Heart right ventricle (tissue), 16 donors: Measurements from ENCODE around the gene BCO2. TPM values are rescaled to one million over a fixed set of nuclear protein-coding genes. Genes with fewer than 3 reads are reported as not detected.

Source experiments
- ATAC-seq, 8 donors: fragments of 200-7000 bp; cut with Tn5 transposase; one replicate each; pipeline ENCODE4 v1.9.1; 2020; ENCODE audit warnings: mild to moderate bottlenecking in 8 of 8, moderate library complexity in 8 of 8, moderate number of reproducible peaks in 1 of 8
- DNase-seq, 2 donors: peaks; one replicate each; pipeline ENCODE4 v3.0.0-alpha.2; 2020
- H3K27ac ChIP-seq, 10 donors: fragments of 200-600 bp; sonication (generic) in 2 of 10; one replicate each; pipeline versions ENCODE4 v1.5.0 to v1.8.0; 2020 to 2022; ENCODE audit warnings: mild to moderate bottlenecking in 3 of 10
- H3K27me3 ChIP-seq, 7 donors: fragments of 200-600 bp; one replicate each; pipeline ENCODE4 v1.8.0; 2021 to 2022; ENCODE audit warnings: mild to moderate bottlenecking in 2 of 7
- H3K36me3 ChIP-seq, 9 donors: fragments of 200-600 bp; sonication (generic) in 1 of 9; one replicate each; pipeline versions ENCODE4 v1.5.0 to v1.8.0; 2020 to 2022; ENCODE audit warnings: mild to moderate bottlenecking in 2 of 9
- H3K4me1 ChIP-seq, 9 donors: fragments of 200-600 bp; sonication (generic) in 1 of 9; one replicate each; pipeline versions ENCODE4 v1.5.0 to v1.8.0; 2020 to 2022; ENCODE audit warnings: mild to moderate bottlenecking in 4 of 9
- H3K4me3 ChIP-seq, 10 donors: fragments of 200-600 bp; sonication (generic) in 2 of 10; one replicate each; pipeline versions ENCODE4 v1.5.0 to v1.8.0; 2020 to 2022; ENCODE audit warnings: mild to moderate bottlenecking in 7 of 10, moderate library complexity in 2 of 10
- H3K9me3 ChIP-seq, 11 donors: fragments of 200-600 bp in 10 of 11; sonication (generic) in 2 of 11; one replicate each; pipeline versions ENCODE4 v1.5.0 to v1.8.0; 2013 to 2022; ENCODE audit warnings: mild to moderate bottlenecking in 2 of 11, control low read depth in 1 of 11, moderate library complexity in 1 of 11
- WGBS, 2 donors: extraction: QIAGEN DNeasy Blood & Tissue Kit; methylation state at CpG; one replicate each; pipeline ENCODE4 v1.1.7; 2013; ENCODE audit warnings: inconsistent platforms in 1 of 2; 5-methylcytosine and 5-hydroxymethylcytosine counted together
- intact Hi-C, 10 donors: fragments of 100-400 bp; cut with DNase I; formaldehyde crosslinking; loops; one replicate each; pipeline versions ENCODE4 v1.11.1 to v1.14.2; 2022
- polyA plus RNA-seq, 2 donors: library from polyadenylated mRNA; stranded (reverse); fragments of 200-250 nt; gene quantifications; one replicate each; pipeline ENCODE4 v1.2.3, GENCODE V29; 2013
- total RNA-seq, 10 donors: library from RNA; stranded (reverse); fragmentation: NEBNext Ultra II Directional in 3 of 10; extraction: Animal tissue kit (Norgen Biotek cat#: 25700) in 3 of 10; gene quantifications; one replicate each; pipeline versions ENCODE4 v1.2.1 to v1.2.4, GENCODE V29; 2021 to 2023
- TF ChIP-seq, protein P1 (sequence below), 9 donors: fragments of 200-600 bp; sonication (generic) in 2 of 9; IDR thresholded peaks; one replicate each; pipeline versions ENCODE4 v1.5.0 to v1.8.0; 2021 to 2022; ENCODE audit warnings: antibody characterized with exemption in 9 of 9, mild to moderate bottlenecking in 5 of 9, moderate library complexity in 1 of 9
- donor health status: Arrhythmogenic right ventricular cardiomyopathy.
- donor health status: ischemic (EF 13 %, LVEDD 7.1; RV severe dilation, severe dysfunction).
- donor health status: healthy with polysubstance abuse.
- donor health status: DM: no; HTN: yes; CAD: no.
- donor health status: DM: no; HTN: no; CAD: no.
- donor health status: ischemic (EF 25% LVEDD 6.9; RV normal size, moderate dysfunction).
- donor health status: ischemic (EF 25% LVEDD 5.7; RV mildly dilated, moderate dysfunction).
- donor health status: healthy.
- donor health status: DM: yes; HTN: yes; CAD: no.
- donor health status: Ischemic cardiomyopathy.
- donor health status: ischemic (EF 35%, LVEDD 5.7; RV mildly dilated, moderate dysfunction).
- donor health status: nonischemic (EF 11% LVEDD 7.7; RV severe dilation, severe dysfunction).
- donor health status: DM: yes; HTN: yes; CAD: no.
- donor health status: PGD.
- donor health status: ischemic (EF 29% LVEDD 5.4; RV normal size, mild dysfunction).
- donor health status: nonischemic (EF 23%, LVEDD 6.1; RV moderate dilation, normal function).

Gene BCO2
- total and polyA plus RNA-seq, 12 donors: 39.3 to 137 (median 86.5) TPM

GRCh38 chr11:112213753-112214152, 38.4 kb downstream of the BCO2 start:
- H3K9me3 ChIP-seq: no peaks in the 10 kb centered on the region
- intact Hi-C loops: loop anchor here in 2 of 10 donors (10.0 kb wide), 2 partner anchors 341 to 1081 kb away; no protein-coding TSS in a partner anchor
- no peak for DNase-seq

DNA sequence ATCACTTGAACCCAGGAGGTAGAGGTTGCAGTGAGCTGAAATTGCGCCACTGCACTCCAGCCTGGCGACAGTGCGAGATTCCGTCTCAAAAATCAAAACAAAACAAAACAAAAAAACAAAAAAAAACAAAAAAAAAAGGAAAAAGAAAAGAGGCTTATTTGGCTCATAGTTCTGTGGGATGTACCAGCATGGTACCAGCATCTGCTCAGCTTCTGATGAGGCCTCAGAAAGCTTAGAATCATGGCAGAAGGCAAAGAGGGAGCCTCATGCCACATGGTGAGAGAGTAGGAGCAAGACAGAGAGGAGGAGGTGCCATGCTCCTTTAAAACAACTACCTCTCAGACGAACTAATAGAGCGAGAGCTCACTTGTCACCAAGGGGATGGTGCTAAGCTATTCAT, 40.3 kb downstream of the BCO2 start:
- H3K36me3 ChIP-seq: peaks cover 0 to 44% (median 0%) of the 10 kb centered on the region in 9 donors
- no peak overlapping the region for H3K4me3 ChIP-seq
- TF ChIP-seq, protein P1, sequence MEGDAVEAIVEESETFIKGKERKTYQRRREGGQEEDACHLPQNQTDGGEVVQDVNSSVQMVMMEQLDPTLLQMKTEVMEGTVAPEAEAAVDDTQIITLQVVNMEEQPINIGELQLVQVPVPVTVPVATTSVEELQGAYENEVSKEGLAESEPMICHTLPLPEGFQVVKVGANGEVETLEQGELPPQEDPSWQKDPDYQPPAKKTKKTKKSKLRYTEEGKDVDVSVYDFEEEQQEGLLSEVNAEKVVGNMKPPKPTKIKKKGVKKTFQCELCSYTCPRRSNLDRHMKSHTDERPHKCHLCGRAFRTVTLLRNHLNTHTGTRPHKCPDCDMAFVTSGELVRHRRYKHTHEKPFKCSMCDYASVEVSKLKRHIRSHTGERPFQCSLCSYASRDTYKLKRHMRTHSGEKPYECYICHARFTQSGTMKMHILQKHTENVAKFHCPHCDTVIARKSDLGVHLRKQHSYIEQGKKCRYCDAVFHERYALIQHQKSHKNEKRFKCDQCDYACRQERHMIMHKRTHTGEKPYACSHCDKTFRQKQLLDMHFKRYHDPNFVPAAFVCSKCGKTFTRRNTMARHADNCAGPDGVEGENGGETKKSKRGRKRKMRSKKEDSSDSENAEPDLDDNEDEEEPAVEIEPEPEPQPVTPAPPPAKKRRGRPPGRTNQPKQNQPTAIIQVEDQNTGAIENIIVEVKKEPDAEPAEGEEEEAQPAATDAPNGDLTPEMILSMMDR (IDR thresholded peaks at IDR 0.05): no peak
- DNase-seq (no peak), ATAC-seq (no peak)
- H3K9me3 ChIP-seq: no peaks in the 10 kb centered on the region
- H3K27ac ChIP-seq: no peak overlapping the region
- intact Hi-C loops: loop anchor here in 3 of 10 donors (2.0 to 10.0 kb wide), 4 partner anchors 65 to 1079 kb away; no protein-coding TSS in a partner anchor
- H3K4me1 ChIP-seq: peaks cover 0 to 6% (median 0%) of the 10 kb centered on the region in 9 donors
- no peaks in the 10 kb centered on the region for H3K27me3 ChIP-seq
- WGBS, 2 donors: 82 to 83% methylated on average over 6 of the region's 6 CpGs

More at GRCh38 chr11:112213753-112214152, 38.4 kb downstream of the BCO2 start:
- TF ChIP-seq, protein P1 (IDR thresholded peaks at IDR 0.05): no peak
- 84 to 94% methylated on average over 4 of the region's 4 CpGs for WGBS, 2 donors
- no peak overlapping the region for H3K4me3 ChIP-seq
- H3K27me3 ChIP-seq: no peaks in the 10 kb centered on the region
- peaks cover 0 to 6% (median 0%) of the 10 kb centered on the region in 9 donors for H3K4me1 ChIP-seq
- ATAC-seq: no peak
- no peak overlapping the region for H3K27ac ChIP-seq
- H3K36me3 ChIP-seq: peaks cover 0 to 48% (median 0%) of the 10 kb centered on the region in 9 donors

DNA sequence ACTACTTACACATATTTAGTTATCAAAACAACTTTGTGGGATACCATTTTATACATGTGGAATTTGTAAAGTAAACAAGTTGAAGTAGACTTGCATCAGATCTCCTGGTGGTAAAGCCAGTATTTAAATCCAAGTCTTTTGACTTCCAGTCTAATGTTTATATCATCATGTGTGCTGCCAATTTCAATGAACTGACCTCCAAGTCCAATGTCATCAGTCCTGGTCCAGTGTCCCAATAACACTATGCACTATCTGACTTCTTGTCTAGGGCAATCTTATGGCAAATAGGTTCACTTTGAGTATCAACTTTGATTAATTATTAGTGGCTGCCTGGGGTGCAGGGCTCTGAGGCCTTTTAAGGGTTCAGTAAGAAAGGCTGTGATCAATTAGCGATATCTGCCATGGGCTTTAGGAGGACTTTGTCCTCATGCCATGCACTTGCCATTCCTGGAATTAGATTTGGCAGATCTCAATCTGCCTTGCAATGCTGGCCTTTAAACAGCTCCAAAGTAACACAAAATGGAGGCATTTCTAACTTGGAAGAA, 41.3 kb downstream of the BCO2 start:
- ATAC-seq: no peak
- Histone ChIP-seq H3K27ac (no peak overlapping the region), H3K9me3 (no peaks in the 10 kb centered on the region), H3K27me3 (no peaks in the 10 kb centered on the region), H3K4me3 (no peak overlapping the region), H3K36me3 (peaks cover 0 to 48% (median 0%) of the 10 kb centered on the region in 9 donors), H3K4me1 (peaks cover 0 to 6% (median 0%) of the 10 kb centered on the region in 9 donors)
- 100% methylated on average over 1 of the region's 1 CpG for WGBS, 2 donors
- TF ChIP-seq, protein P1 (IDR thresholded peaks at IDR 0.05): no peak
- intact Hi-C loops: loop anchor here in 3 of 10 donors (2.0 to 10.0 kb wide), 4 partner anchors 64 to 1078 kb away; no protein-coding TSS in a partner anchor
- DNase-seq: no peak

- intact Hi-C loops: loop anchor here (1.0 to 10.0 kb wide), 7 partner anchors 60 to 1075 kb away; no protein-coding TSS in a partner anchor
- H3K27ac ChIP-seq: no peak overlapping the region
- TF ChIP-seq, protein P1 (IDR thresholded peaks at IDR 0.05): peak; percentile 60 to 85 (median 81)
- DNase-seq (peak in 1 of 2 donors; percentile 54), ATAC-seq (peak; percentile 83 to 95 (median 92))
- H3K36me3 ChIP-seq: peaks cover 0 to 40% (median 0%) of the 10 kb centered on the region in 9 donors
- 35 to 39% methylated on average over 7 of the region's 7 CpGs for WGBS, 2 donors
- peaks cover 0 to 5% (median 0%) of the 10 kb centered on the region in 9 donors for H3K4me1 ChIP-seq
- H3K4me3 ChIP-seq: no peak overlapping the region
- H3K27me3 ChIP-seq: no peaks in the 10 kb centered on the region
- H3K9me3 ChIP-seq: no peaks in the 10 kb centered on the region
These were observed 44.3 kb downstream of the BCO2 start for GRCh38 chr11:112219476-112220232.
